ENCODE results near the gene SLC25A20.

SLC25A20 gene

DNA sequence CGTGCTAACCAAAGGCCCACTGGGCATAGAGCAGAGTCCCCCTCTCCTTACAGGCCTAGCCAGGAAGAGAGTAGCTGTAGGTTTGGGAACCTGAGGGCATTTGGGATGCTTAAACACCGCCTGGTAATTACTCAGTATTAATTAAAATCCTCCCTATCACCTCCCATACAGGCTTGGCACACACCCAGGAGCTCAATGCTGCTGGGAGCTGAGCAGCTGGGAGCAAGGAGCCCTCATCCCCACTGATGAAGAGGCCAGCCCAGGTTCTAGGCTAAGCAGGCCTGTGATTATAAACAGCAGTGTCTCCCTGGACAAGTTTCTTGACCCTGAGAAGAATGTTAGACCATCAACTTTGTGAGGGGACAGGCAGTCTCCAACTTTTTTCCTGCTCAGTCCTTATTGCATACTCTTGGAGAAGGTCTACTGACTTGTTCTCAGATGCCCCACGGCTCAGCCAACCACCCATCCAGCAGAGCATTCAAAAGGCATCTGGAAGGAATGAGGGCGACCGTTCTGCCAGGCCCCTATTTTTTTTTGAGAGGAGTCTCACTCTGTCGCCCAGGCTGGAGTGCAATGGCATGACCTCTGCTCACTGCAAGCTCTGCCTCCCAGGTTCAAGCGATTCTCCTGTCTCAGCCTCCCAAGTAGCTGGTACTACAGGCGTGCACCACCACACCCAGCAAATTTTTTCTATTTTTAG lies 49.7 kb downstream of the SLC25A20 start:
- TF ChIP-seq, protein P1, sequence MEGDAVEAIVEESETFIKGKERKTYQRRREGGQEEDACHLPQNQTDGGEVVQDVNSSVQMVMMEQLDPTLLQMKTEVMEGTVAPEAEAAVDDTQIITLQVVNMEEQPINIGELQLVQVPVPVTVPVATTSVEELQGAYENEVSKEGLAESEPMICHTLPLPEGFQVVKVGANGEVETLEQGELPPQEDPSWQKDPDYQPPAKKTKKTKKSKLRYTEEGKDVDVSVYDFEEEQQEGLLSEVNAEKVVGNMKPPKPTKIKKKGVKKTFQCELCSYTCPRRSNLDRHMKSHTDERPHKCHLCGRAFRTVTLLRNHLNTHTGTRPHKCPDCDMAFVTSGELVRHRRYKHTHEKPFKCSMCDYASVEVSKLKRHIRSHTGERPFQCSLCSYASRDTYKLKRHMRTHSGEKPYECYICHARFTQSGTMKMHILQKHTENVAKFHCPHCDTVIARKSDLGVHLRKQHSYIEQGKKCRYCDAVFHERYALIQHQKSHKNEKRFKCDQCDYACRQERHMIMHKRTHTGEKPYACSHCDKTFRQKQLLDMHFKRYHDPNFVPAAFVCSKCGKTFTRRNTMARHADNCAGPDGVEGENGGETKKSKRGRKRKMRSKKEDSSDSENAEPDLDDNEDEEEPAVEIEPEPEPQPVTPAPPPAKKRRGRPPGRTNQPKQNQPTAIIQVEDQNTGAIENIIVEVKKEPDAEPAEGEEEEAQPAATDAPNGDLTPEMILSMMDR (IDR thresholded peaks at IDR 0.05): no peak

DNA sequence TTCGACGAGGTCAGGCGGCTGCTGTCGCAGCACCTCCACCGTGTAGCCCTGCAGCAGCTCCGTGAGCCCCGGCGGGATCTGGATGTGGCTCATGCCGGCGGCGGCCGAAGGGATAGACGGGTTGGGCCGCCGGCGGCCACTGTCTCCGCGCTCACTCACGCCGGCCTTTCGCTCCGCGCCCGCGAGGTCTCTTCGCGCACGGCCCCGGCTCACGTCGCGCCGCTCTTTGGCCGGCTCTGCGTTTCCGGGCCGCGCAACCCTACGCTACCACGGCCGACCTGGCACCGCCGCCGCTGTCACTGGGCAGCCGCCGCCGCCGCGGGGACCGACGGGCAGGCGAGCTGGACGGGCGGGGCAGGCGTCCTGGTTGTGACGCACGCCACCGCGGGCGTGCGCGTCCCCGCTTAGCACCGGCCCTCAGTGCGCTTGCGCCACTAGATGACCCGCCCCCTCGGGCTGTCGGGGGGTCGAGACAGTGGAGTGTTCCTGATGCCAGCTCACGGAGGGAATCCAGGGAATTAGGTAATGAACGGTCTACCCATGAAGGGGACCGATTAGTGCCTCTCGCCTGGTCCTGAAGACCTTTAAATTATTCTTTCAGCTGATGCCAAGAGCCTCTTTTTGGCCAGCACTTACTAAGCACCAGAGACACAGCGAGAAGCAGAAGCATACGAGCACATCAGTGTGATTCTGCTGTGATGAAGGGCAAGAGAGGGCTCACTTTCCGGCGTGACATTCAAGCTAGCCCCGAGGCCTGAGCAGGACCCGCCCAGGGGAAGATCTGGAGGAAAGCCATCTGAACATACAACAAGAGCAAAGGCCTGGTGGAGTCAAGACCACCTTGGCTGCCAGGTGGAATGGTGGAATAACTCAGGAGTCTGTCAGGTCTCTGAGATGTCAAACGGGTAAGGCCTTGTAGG lies 50.9 kb downstream of the SLC25A20 start, which contains the start of gene PRKAR2A:
Gene PRKAR2A, minus strand, starts transcription at position 371 of the 920 bp plus-strand sequence. Its CDS starts 278 bp downstream, at position 93.
- TF ChIP-seq, protein P1 (IDR thresholded peaks at IDR 0.05): no peak

DNA sequence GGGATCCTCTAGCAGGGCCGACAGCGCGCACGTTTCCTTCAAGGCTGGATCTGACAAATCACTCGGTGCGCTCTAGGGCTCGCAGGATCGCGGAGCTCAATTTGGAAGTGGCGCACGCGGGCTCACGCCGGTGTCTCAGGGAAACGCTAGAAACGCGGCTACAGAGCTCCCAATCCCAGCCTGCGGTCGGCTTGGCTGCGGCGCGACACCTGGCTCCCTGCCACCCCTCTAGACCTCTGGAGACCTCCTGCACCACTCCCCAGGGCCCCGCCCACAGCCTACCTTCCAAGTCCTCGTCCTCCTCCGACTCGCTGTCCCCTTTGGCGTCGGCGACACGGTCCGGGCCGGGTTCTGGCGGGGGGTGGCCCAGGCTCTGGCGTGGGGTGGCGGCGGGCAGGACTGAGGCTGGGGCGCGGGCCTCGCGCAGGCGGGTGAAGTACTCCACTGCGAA lies 51.6 kb downstream of the SLC25A20 start:
- TF ChIP-seq, protein P1 (IDR thresholded peaks at IDR 0.05): no peak

DNA sequence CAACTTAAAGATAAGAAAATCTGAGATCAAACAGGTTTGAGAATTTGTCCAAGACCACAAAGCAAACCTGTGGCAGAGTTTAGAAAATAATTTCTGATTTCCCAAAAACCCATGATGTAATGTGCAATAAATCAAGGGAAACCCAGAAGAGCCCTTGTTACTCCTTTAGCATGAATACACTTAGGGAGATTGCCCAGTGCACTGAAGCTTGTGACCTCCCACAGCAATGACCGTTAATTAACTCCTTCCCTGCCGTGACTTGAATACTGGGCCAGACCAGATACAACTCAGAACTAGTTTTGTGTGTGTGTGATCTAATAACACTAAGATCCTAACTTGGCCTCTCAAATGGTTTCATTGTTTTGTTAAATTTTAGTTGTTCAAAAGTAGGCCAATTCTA lies 53.5 kb downstream of the SLC25A20 start:
- TF ChIP-seq, protein P1 (IDR thresholded peaks at IDR 0.05): no peak

DNA sequence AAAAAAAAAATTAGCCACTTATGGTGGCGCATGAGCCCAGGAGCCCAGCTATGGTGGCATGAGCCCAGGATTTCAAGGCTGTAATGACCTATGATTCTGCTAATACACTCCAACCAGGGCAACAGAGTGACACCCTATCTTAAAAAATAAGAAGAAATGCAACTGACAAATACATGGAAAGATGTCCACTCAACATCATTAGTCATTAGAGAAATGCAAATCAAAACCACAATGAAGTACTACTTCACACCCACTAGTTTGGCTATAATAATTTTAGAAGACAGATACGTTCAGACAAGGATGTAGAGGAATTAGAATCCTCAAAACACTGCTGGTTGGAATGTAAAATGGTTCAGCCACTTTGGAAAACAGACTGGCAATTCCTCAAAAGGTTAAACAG lies 61.5 kb downstream of the SLC25A20 start:
- TF ChIP-seq, protein P1 (IDR thresholded peaks at IDR 0.05): no peak

DNA sequence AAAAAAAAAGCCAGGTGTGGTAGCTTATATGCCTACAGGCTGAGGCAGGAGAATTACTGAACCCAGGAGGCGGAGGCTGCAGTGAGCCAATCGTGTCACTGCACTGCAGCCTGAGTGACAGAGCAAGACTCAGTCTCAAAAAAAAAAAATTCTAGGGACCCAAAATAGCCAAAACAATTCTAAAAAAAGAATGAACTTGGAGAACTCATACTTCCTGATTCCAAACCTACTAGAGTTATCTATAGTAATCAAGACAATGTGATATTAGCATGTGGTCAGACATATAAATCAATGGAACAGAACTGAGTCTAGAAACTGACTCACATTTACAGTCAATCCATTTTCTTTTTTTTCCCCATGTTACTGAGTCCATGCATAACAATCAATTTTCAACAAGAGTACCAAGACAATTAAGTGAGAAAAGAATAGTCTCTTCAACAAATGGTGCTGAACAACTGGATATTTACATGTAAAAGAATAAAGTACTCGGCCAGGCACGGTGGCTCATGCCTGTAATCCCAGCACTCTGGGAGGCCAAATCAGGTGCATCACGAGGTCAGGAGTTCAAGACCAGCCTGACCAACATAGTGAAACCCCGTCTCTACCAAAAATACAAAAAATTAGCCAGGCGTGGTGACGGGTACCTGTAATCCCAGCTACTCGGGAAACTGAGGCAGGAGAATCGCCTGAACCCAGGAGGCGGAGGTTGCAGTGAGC lies 62.9 kb downstream of the SLC25A20 start:
- TF ChIP-seq, protein P1 (IDR thresholded peaks at IDR 0.05): no peak

DNA sequence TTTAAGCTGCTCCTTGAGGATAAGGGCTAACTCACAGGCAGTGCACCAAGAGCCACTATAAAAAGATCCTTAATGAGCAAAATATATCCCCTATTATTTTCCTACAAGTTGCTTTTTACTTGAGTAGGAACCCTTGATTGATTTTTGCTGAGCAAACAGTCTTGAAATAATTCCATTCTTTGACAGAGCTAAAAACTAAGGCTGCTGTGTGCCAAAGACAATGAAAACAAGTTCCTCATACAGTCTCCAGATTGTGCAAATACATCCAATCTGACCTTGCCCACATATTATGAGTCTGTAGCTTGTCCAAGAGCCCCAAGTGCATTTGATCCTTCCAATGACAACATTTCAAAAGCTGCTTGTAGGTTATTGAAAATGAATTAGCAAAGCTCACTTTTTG lies 66.0 kb downstream of the SLC25A20 start:
- TF ChIP-seq, protein P1 (IDR thresholded peaks at IDR 0.05): no peak

Measured in LNCAP (cell line).